OCI-LY3 (cell line): Measurements from ENCODE around the gene CNTNAP2.

Source experiments
- CTCF ChIP-seq: fragments of 200-600, 300-600 bp; sonication (generic); IDR thresholded peaks from 2 replicates; pipeline ENCODE4 v1.5.1; 2014; ENCODE audit warnings: antibody characterized with exemption, low read length, low read depth
- EZH2phosphoT487 ChIP-seq: fragments of 200-600 bp; shearing (Covaris generic); IDR thresholded peaks from 2 replicates; pipeline ENCODE4 v1.6.1; 2018; ENCODE audit warnings: antibody characterized with exemption, mixed run types, low read depth

DNA sequence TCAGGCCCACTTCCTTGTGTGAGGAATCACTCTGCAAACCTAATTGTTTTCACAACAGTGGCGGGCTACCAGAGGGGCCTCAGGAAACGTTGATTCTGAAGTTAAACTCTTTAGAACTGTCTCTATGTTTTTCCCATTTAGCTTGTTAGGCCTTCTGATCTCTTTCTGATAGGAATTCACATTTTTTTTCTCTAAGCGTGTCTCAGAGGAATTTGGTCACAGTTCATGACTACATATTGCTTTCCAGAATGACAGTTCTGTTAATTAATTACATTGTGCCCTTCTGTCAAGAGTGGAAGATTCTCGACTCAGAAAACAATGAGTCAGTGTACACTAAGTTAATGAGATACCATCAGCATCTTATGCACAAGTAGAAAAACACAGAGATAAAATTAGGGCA, 2004.8 kb downstream of the CNTNAP2 start:
- TF ChIP-seq CTCF = no peak
- no peak for TF ChIP-seq EZH2phosphoT487
